RWPE1 (cell line): Measurements from ENCODE around the gene RAG1.

Source experiments
- CTCF ChIA-PET: fragments of 350-600 bp; sonication (Branson Sonifier 250); formaldehyde crosslinking; extraction: SDS; loops from one replicate; lab custom pipeline; 2021; lab: Yijun Ruan, JAX
- POLR2A ChIA-PET: fragments of 400-600 bp; formaldehyde crosslinking; extraction: SDS; loops from one replicate; lab custom pipeline; 2020; ENCODE audit warnings: antibody characterized with exemption; ENCODE audit not compliant: low non-redundant PET; lab: Yijun Ruan, JAX
- DNase-seq: peaks from one replicate; pipeline ENCODE4 v3.0.0; 2012; ENCODE audit warnings: low spot score
- H3K27ac ChIP-seq: fragments of 450-650 bp; 2 replicates; pipeline ENCODE4 v1.5.1; 2017
- CTCF ChIP-seq: fragments of 450-650 bp; conservative IDR thresholded peaks from 2 replicates; pipeline ENCODE4 v1.5.1; 2017; ENCODE audit warnings: low read depth, mild to moderate bottlenecking

Gene RAG1

GRCh38 chr11:36574486-36574885 is 6.7 kb downstream of the RAG1 start:
- TF ChIP-seq CTCF = no peak
- POLR2A ChIA-PET = no interaction called here
- H3K27ac ChIP-seq = no peak overlapping the region
- DNase-seq = no peak
- CTCF ChIA-PET = no interaction called here

GRCh38 chr11:36577373-36577772 is 9.6 kb downstream of the RAG1 start:
- ChIA-PET CTCF (no interaction called here), POLR2A (no interaction called here)
- no peak overlapping the region for H3K27ac ChIP-seq
- no peak for DNase-seq
- TF ChIP-seq CTCF = no peak

- CTCF ChIA-PET = no interaction called here
- TF ChIP-seq CTCF = no peak
- POLR2A ChIA-PET = no interaction called here
- DNase-seq = peak; percentile 10
- H3K27ac ChIP-seq = no peak overlapping the region
Observed at GRCh38 chr11:36577859-36578258, 10.1 kb downstream of the RAG1 start.

GRCh38 chr11:36578458-36578857 is 10.7 kb downstream of the RAG1 start:
- TF ChIP-seq CTCF = no peak
- CTCF ChIA-PET = no interaction called here
- POLR2A ChIA-PET = no interaction called here
- H3K27ac ChIP-seq = no peak overlapping the region
- DNase-seq = no peak

- ChIA-PET POLR2A (no interaction called here), CTCF (no interaction called here)
- TF ChIP-seq CTCF = no peak
- DNase-seq = no peak
- no peak overlapping the region for H3K27ac ChIP-seq
Observed at GRCh38 chr11:36581536-36581935, 13.7 kb downstream of the RAG1 start.

- POLR2A ChIA-PET = no interaction called here
- no peak overlapping the region for H3K27ac ChIP-seq
- no peak for TF ChIP-seq CTCF
- no peak for DNase-seq
- CTCF ChIA-PET = no interaction called here
Observed at GRCh38 chr11:36583667-36584066, 15.9 kb downstream of the RAG1 start.

GRCh38 chr11:36586543-36586942 is 18.7 kb downstream of the RAG1 start:
- no peak for DNase-seq
- ChIA-PET CTCF (interaction anchor here (1.5 kb wide), 1 partner anchor 161 kb away, joined by 4 read pairs; no protein-coding TSS in a partner anchor), POLR2A (no interaction called here)
- H3K27ac ChIP-seq = no peak overlapping the region
- no peak for TF ChIP-seq CTCF
